ENCODE measurements around the gene PTH2R.

Gene PTH2R

DNA sequence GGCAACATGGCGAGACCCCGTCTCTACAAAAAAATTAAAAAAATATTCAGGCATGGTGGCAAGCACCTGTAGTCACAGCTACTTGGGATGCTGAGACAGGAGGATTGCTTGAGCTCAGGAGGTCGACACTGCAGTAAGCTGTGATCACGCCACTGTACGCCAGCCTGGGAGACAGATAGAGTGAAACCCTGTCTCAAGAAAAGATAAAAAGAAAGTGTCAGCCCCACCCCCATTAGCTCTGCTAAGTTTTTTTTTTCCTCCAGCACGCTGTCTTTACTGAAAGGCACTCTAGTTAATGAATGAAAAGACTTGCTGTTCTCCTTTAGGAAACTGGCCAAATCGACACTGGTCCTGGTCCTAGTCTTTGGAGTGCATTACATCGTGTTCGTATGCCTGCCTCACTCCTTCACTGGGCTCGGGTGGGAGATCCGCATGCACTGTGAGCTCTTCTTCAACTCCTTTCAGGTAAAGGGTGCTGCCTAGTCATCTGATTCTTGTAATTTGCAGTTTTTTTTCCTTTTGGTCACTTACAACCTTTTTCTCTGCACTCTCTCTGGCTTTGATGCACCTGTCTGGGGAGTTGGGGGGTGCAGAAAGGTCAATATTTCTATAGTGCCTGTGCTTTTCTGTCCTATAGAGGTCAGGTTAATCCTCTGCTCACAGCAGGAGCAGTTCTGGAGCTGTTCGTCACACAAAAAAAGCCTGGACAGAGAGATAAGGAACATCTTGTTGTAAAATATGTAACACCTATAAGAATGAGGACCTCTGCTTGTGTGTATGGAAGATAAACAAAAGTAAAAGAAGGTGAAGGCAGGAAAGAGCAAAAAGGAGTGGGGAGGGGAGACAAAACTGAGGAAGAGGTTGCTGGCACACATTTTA, 82.3 kb downstream of the PTH2R start:
- H3K27ac ChIP-seq (replicated peaks): no peak overlapping the region
- H3K4me3 ChIP-seq (replicated peaks; ENCODE audit: insufficient read depth, low read length): no peak overlapping the region
- no peak for DNase-seq (ENCODE audit: low read depth in 1 of 2, low spot score in 1 of 2)
- no peaks in the 10 kb centered on the region for H3K27me3 ChIP-seq (ENCODE audit: insufficient read depth, poor library complexity, severe bottlenecking)
- TF ChIP-seq POLR2AphosphoS5 (IDR thresholded peaks at IDR 0.05; ENCODE audit: low read depth) (no peak), SPI1 (IDR thresholded peaks at IDR 0.05; ENCODE audit: borderline replicate concordance, low read depth) (no peak), GABPA (IDR thresholded peaks at IDR 0.05; ENCODE audit: low read depth) (no peak)
- TF ChIP-seq, protein P1, sequence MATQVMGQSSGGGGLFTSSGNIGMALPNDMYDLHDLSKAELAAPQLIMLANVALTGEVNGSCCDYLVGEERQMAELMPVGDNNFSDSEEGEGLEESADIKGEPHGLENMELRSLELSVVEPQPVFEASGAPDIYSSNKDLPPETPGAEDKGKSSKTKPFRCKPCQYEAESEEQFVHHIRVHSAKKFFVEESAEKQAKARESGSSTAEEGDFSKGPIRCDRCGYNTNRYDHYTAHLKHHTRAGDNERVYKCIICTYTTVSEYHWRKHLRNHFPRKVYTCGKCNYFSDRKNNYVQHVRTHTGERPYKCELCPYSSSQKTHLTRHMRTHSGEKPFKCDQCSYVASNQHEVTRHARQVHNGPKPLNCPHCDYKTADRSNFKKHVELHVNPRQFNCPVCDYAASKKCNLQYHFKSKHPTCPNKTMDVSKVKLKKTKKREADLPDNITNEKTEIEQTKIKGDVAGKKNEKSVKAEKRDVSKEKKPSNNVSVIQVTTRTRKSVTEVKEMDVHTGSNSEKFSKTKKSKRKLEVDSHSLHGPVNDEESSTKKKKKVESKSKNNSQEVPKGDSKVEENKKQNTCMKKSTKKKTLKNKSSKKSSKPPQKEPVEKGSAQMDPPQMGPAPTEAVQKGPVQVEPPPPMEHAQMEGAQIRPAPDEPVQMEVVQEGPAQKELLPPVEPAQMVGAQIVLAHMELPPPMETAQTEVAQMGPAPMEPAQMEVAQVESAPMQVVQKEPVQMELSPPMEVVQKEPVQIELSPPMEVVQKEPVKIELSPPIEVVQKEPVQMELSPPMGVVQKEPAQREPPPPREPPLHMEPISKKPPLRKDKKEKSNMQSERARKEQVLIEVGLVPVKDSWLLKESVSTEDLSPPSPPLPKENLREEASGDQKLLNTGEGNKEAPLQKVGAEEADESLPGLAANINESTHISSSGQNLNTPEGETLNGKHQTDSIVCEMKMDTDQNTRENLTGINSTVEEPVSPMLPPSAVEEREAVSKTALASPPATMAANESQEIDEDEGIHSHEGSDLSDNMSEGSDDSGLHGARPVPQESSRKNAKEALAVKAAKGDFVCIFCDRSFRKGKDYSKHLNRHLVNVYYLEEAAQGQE (IDR thresholded peaks at IDR 0.05; ENCODE audit: insufficient replicate concordance, low read depth): no peak
- TF ChIP-seq, protein P2, sequence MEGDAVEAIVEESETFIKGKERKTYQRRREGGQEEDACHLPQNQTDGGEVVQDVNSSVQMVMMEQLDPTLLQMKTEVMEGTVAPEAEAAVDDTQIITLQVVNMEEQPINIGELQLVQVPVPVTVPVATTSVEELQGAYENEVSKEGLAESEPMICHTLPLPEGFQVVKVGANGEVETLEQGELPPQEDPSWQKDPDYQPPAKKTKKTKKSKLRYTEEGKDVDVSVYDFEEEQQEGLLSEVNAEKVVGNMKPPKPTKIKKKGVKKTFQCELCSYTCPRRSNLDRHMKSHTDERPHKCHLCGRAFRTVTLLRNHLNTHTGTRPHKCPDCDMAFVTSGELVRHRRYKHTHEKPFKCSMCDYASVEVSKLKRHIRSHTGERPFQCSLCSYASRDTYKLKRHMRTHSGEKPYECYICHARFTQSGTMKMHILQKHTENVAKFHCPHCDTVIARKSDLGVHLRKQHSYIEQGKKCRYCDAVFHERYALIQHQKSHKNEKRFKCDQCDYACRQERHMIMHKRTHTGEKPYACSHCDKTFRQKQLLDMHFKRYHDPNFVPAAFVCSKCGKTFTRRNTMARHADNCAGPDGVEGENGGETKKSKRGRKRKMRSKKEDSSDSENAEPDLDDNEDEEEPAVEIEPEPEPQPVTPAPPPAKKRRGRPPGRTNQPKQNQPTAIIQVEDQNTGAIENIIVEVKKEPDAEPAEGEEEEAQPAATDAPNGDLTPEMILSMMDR (IDR thresholded peaks at IDR 0.05; ENCODE audit: insufficient read depth, low read length): no peak

DNA sequence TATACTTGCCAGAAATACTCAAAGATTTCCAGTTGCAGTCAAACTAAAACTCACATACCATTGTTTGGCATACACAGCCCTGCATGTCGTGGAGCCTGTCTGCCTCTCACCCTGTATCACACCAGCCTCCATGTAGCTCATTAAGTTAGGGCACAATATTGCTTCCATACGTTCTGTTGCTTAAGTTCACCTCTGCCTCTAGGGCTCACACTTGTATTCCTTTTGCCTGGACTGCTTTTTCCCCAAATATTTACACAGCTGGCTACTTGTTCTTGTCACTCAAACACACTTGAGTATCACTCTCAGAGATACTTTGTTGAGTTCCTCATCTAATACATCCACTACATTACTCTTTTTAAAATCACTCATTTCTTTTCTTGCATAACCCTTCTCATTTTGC, 83.1 kb downstream of the PTH2R start:
- no peak for DNase-seq (ENCODE audit: low read depth in 1 of 2, low spot score in 1 of 2)
- no peak overlapping the region for H3K27ac ChIP-seq (replicated peaks)
- no peak overlapping the region for H3K4me3 ChIP-seq (replicated peaks; ENCODE audit: insufficient read depth, low read length)
- TF ChIP-seq SPI1 (IDR thresholded peaks at IDR 0.05; ENCODE audit: borderline replicate concordance, low read depth): no peak
- no peak for TF ChIP-seq GABPA (IDR thresholded peaks at IDR 0.05; ENCODE audit: low read depth)
- TF ChIP-seq, protein P1 (IDR thresholded peaks at IDR 0.05; ENCODE audit: insufficient replicate concordance, low read depth): no peak
- no peaks in the 10 kb centered on the region for H3K27me3 ChIP-seq (ENCODE audit: insufficient read depth, poor library complexity, severe bottlenecking)

DNA sequence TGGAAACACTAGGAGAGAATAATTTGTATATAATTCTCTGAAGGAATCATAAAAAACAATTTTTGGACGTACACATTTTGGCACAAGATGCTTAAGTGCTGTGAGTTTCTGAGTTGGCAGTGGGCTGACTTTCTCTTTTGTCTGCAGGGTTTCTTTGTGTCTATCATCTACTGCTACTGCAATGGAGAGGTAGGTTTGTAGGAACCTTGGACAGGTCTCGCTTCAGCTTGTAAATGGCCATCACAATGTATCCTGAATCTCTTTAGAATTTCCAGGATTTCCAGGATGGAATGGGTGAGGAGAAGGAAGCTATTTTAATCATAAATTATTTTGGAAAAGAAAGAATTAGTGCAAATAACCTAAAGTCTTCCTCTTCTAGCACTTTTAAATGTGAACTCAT, 83.9 kb downstream of the PTH2R start:
- Histone ChIP-seq H3K27ac (replicated peaks) (no peak overlapping the region), H3K4me3 (replicated peaks; ENCODE audit: insufficient read depth, low read length) (no peak overlapping the region), H3K27me3 (ENCODE audit: insufficient read depth, poor library complexity, severe bottlenecking) (no peaks in the 10 kb centered on the region)
- DNase-seq (ENCODE audit: low read depth in 1 of 2, low spot score in 1 of 2): no peak
- TF ChIP-seq, protein P1 (IDR thresholded peaks at IDR 0.05; ENCODE audit: insufficient replicate concordance, low read depth): peak; percentile 56
- no peak for TF ChIP-seq POLR2AphosphoS5 (IDR thresholded peaks at IDR 0.05; ENCODE audit: low read depth)

DNA sequence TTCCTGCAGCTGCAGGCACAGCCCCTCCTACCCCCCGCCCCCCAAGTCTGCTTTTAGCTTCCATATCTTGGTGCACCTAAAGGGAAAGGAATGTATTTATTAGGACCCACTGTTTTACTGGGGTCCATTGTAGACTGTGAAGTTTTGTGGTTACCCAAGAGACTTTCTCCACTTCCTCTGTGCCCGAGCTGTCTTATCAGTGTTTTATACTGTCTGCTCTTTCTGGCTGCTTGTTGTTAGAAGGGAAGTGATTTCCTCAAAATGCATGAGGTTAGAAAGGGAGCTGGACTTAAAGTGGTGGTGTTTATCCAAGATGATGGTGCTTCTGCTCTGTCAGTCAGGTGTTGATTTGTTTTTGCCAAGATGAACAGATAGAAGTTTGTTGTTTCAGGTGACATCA, 85.0 kb downstream of the PTH2R start:
- TF ChIP-seq GABPA (IDR thresholded peaks at IDR 0.05; ENCODE audit: low read depth): no peak
- TF ChIP-seq, protein P1 (IDR thresholded peaks at IDR 0.05; ENCODE audit: insufficient replicate concordance, low read depth): no peak
- TF ChIP-seq POLR2AphosphoS5 (IDR thresholded peaks at IDR 0.05; ENCODE audit: low read depth): no peak
- TF ChIP-seq, protein P2 (IDR thresholded peaks at IDR 0.05; ENCODE audit: insufficient read depth, low read length): no peak
- peak; percentile 90 for TF ChIP-seq SPI1 (IDR thresholded peaks at IDR 0.05; ENCODE audit: borderline replicate concordance, low read depth)
- Histone ChIP-seq H3K27ac (replicated peaks) (no peak overlapping the region), H3K4me3 (replicated peaks; ENCODE audit: insufficient read depth, low read length) (no peak overlapping the region), H3K27me3 (ENCODE audit: insufficient read depth, poor library complexity, severe bottlenecking) (no peaks in the 10 kb centered on the region)
- peak in 1 of 2 experiments; percentile 21 for DNase-seq (ENCODE audit: low read depth in 1 of 2, low spot score in 1 of 2)
